Measurements from ENCODE around the gene KIF1A.
A peak's percentile ranks its signal among the peaks of the same experiment; 100 is the strongest.

Gene KIF1A

GRCh38 chr2:240819858-240820606 lies at the start of gene KIF1A:
KIF1A (minus strand) TSS chr2:240820219; CDS start chr2:240797752, 22,467 bp downstream.
- no peak for DNase-seq (ENCODE audit: low read depth)

- no peak for DNase-seq (ENCODE audit: low read depth)
Measured at GRCh38 chr2:240869109-240869955, 49.3 kb upstream of the KIF1A start.

- no peak for DNase-seq (ENCODE audit: low read depth)
Measured at GRCh38 chr2:240868286-240869108, 48.5 kb upstream of the KIF1A start, which contains the start of gene AGXT. AGXT (plus strand) TSS chr2:240868824; CDS start chr2:240868866, 42 bp downstream.

GRCh38 chr2:240865391-240865790 lies 45.4 kb upstream of the KIF1A start:
- DNase-seq (ENCODE audit: low read depth): no peak

GRCh38 chr2:240864475-240864874 lies 44.5 kb upstream of the KIF1A start:
- DNase-seq (ENCODE audit: low read depth): no peak

GRCh38 chr2:240861547-240861946 lies 41.5 kb upstream of the KIF1A start:
- no peak for DNase-seq (ENCODE audit: low read depth)

- no peak for DNase-seq (ENCODE audit: low read depth)
Measured at GRCh38 chr2:240858871-240859270, 38.9 kb upstream of the KIF1A start.

- DNase-seq (ENCODE audit: low read depth): no peak
Measured at GRCh38 chr2:240858321-240858720, 38.3 kb upstream of the KIF1A start.

GRCh38 chr2:240857039-240858008 lies 37.3 kb upstream of the KIF1A start:
- no peak for DNase-seq (ENCODE audit: low read depth)

- no peak for DNase-seq (ENCODE audit: low read depth)
Measured at GRCh38 chr2:240856151-240856980, 36.3 kb upstream of the KIF1A start.

- DNase-seq (ENCODE audit: low read depth): no peak
Measured at GRCh38 chr2:240855670-240856069, 35.7 kb upstream of the KIF1A start.

- DNase-seq (ENCODE audit: low read depth): no peak
Measured at GRCh38 chr2:240852671-240853314, 32.8 kb upstream of the KIF1A start.

GRCh38 chr2:240851078-240851991 lies 31.3 kb upstream of the KIF1A start:
- DNase-seq (ENCODE audit: low read depth): peak; percentile 76

GRCh38 chr2:240850756-240851077 lies 30.7 kb upstream of the KIF1A start:
- DNase-seq (ENCODE audit: low read depth): no peak

- DNase-seq (ENCODE audit: low read depth): no peak
Measured at GRCh38 chr2:240850026-240850425, 30.0 kb upstream of the KIF1A start.

GRCh38 chr2:240848900-240849680 lies 29.1 kb upstream of the KIF1A start:
- DNase-seq (ENCODE audit: low read depth): no peak

GRCh38 chr2:240847817-240848216 lies 27.8 kb upstream of the KIF1A start:
- no peak for DNase-seq (ENCODE audit: low read depth)
